GM12878 (cell line): Measurements from ENCODE around the gene GPC2. TPM values are rescaled to one million over a fixed set of nuclear protein-coding genes. Genes with fewer than 3 reads are reported as not detected.
A peak's percentile ranks its signal among the peaks of the same experiment; 100 is the strongest.

Experiments
- CHD2 ChIP-seq: IDR thresholded peaks from 2 replicates; pipeline ENCODE4 v1.6.1; 2011; ENCODE audit warnings: low read depth, low read length, improper control_type of control experiment, borderline replicate concordance
- SREBF1 ChIP-seq: IDR thresholded peaks from 2 replicates; pipeline ENCODE4 v1.6.1; 2012; ENCODE audit warnings: mild to moderate bottlenecking, low read length
- STAT3 ChIP-seq: IDR thresholded peaks from 2 replicates; pipeline ENCODE4 v1.6.1; 2011; ENCODE audit warnings: low read depth, low read length, improper control_type of control experiment
- ZNF24 ChIP-seq: fragments of 450-650 bp; IDR thresholded peaks from 2 replicates; pipeline ENCODE4 v1.6.1; 2017; ENCODE audit warnings: antibody characterized with exemption, mild to moderate bottlenecking
- polyA plus RNA-seq, 11 experiments: library from polyadenylated mRNA; depleted of rRNA in 4 of 11; unstranded in 6 of 11; stranded (reverse) in 5 of 11; fragments of >200 nt; fragmentation: Nextera tagmentation in 4 of 11; fragmentation: Illumina TruSeq in 1 of 11; extraction: Ambion mirVana in 4 of 11; extraction: Trizol in 1 of 11; gene quantifications; 1 replicate in 1 of 11; 2 replicates in 10 of 11; pipeline versions ENCODE4 v1.2.1 to v1.2.3, GENCODE V29; 2011 to 2016; ENCODE audit warnings: inconsistent platforms in 2 of 11, missing spikeins in 2 of 11, low read depth in 1 of 11
- total RNA-seq, 4 experiments: library from RNA; depleted of rRNA in 3 of 4; stranded (reverse); fragments of >200 nt in 3 of 4; fragmentation: Illumina TruSeq in 1 of 4; extraction: Trizol in 1 of 4; gene quantifications; 2 replicates each; pipeline versions ENCODE4 v1.2.1 to v1.2.3, GENCODE V29; 2013 to 2021
- TF ChIP-seq, protein P1 (sequence below): fragments of 450-650 bp; conservative IDR thresholded peaks from 2 replicates; pipeline ENCODE4 v1.6.1; 2017; ENCODE audit warnings: mild to moderate bottlenecking, moderate library complexity
- TF ChIP-seq, protein P2 (sequence below): fragments of 450-650 bp; IDR thresholded peaks from 2 replicates; pipeline ENCODE4 v1.6.1; 2016; ENCODE audit warnings: mild to moderate bottlenecking
- TF ChIP-seq, protein P3 (sequence below): fragments of 450-650 bp; IDR thresholded peaks from 2 replicates; pipeline ENCODE4 v1.6.1; 2016; ENCODE audit warnings: mild to moderate bottlenecking

GPC2 gene
- total and polyA plus RNA-seq, 10 of the 15 experiments (the other 5 are each of a cell fraction or from before 2014, with no cell fraction given) = 0.19 to 6.3 (median 0.77) TPM

DNA sequence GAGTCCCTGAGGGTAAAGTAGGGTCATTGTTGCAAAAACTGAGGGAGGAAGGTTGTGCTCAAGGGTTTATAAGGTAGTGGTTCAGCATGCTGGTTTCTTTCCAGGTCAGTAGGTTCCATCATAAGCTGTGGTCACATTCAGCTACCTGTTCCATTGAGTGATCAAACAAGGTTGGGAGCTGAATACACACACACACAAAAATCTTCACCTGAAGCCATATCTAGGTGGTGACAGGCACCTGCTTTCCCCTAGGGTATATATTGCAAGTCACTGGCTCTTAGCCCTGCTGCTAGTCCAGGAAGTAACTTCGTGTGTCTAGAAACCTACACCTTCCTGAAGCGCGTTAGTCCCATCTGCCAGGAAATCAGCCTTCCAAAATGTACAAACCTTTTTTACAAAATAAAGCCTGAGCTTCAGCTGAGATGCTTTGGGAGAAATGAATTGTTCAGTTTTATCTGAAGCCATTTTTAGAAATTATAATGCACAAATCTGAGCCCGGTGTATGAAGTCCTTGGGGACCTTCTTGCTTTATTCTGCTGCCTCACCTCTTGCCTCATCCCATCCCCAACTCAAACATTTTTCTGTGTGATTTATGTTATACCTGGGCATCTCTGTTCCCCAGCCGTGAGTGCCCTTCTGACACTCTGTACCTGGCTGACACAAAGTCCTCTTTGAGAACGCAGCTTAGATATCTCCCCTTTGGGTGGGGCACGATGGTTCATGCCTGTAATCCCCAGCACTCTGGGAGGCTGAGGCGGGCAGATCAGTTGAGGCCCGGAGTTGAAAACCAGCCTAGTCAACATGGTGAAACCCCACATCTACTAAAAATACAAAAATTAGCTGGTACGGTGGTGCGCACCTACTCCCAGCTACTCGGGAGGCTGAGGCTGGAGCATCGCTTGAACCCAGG lies 39.1 kb downstream of the GPC2 start (continued):
- TF ChIP-seq SREBF1 = no peak
- TF ChIP-seq, protein P1, sequence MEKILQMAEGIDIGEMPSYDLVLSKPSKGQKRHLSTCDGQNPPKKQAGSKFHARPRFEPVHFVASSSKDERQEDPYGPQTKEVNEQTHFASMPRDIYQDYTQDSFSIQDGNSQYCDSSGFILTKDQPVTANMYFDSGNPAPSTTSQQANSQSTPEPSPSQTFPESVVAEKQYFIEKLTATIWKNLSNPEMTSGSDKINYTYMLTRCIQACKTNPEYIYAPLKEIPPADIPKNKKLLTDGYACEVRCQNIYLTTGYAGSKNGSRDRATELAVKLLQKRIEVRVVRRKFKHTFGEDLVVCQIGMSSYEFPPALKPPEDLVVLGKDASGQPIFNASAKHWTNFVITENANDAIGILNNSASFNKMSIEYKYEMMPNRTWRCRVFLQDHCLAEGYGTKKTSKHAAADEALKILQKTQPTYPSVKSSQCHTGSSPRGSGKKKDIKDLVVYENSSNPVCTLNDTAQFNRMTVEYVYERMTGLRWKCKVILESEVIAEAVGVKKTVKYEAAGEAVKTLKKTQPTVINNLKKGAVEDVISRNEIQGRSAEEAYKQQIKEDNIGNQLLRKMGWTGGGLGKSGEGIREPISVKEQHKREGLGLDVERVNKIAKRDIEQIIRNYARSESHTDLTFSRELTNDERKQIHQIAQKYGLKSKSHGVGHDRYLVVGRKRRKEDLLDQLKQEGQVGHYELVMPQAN = no peak
- TF ChIP-seq STAT3 = no peak
- TF ChIP-seq, protein P2, sequence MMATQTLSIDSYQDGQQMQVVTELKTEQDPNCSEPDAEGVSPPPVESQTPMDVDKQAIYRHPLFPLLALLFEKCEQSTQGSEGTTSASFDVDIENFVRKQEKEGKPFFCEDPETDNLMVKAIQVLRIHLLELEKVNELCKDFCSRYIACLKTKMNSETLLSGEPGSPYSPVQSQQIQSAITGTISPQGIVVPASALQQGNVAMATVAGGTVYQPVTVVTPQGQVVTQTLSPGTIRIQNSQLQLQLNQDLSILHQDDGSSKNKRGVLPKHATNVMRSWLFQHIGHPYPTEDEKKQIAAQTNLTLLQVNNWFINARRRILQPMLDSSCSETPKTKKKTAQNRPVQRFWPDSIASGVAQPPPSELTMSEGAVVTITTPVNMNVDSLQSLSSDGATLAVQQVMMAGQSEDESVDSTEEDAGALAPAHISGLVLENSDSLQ = peak; percentile 32
- no peak for TF ChIP-seq ZNF24
- TF ChIP-seq, protein P3, sequence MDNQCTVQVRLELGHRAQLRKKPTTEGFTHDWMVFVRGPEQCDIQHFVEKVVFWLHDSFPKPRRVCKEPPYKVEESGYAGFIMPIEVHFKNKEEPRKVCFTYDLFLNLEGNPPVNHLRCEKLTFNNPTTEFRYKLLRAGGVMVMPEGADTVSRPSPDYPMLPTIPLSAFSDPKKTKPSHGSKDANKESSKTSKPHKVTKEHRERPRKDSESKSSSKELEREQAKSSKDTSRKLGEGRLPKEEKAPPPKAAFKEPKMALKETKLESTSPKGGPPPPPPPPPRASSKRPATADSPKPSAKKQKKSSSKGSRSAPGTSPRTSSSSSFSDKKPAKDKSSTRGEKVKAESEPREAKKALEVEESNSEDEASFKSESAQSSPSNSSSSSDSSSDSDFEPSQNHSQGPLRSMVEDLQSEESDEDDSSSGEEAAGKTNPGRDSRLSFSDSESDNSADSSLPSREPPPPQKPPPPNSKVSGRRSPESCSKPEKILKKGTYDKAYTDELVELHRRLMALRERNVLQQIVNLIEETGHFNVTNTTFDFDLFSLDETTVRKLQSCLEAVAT = no peak
- no peak for TF ChIP-seq CHD2
